MM.1S (cell line): ENCODE data around the gene SOAT1.

ENCODE experiments used
- DNase-seq: peaks from one replicate; pipeline ENCODE4 v3.0.0-alpha.2; 2015
- H2AFZ ChIP-seq: fragments of 300-600 bp; sonication (generic); 2 replicates; pipeline ENCODE4 v1.6.0; 2016; ENCODE audit warnings: antibody characterized with exemption, low read length
- H3F3A ChIP-seq: fragments of 300-600 bp; sonication (generic); 2 replicates; pipeline ENCODE4 v1.6.1; 2016; ENCODE audit warnings: mild to moderate bottlenecking, antibody characterized with exemption, low read length, moderate library complexity, mixed read lengths; ENCODE audit not compliant: insufficient read depth
- H3K27ac ChIP-seq: fragments of 300-600 bp; sonication (generic); 2 replicates; pipeline ENCODE4 v1.5.1; 2016; ENCODE audit warnings: mild to moderate bottlenecking, low read length
- H3K27me3 ChIP-seq: fragments of 300-600 bp; sonication (generic); replicated peaks from 2 replicates; pipeline ENCODE4 v1.6.0; 2016; ENCODE audit warnings: low read length; ENCODE audit not compliant: insufficient read depth
- H3K36me3 ChIP-seq: fragments of 300-600 bp; sonication (generic); replicated peaks from 2 replicates; pipeline ENCODE4 v1.6.1; 2016; ENCODE audit warnings: mild to moderate bottlenecking, low read length, mixed read lengths; ENCODE audit not compliant: insufficient read depth
- H3K4me1 ChIP-seq: fragments of 300-600 bp; sonication (generic); 2 replicates; pipeline ENCODE4 v1.6.1; 2016; ENCODE audit warnings: low read length, mixed read lengths
- H3K4me2 ChIP-seq: fragments of 300-600 bp; sonication (generic); 2 replicates; pipeline ENCODE4 v1.6.0; 2016; ENCODE audit warnings: low read depth, low read length
- H3K4me3 ChIP-seq: fragments of 300-600 bp; sonication (generic); 2 replicates; pipeline ENCODE4 v1.5.1; 2016; ENCODE audit warnings: low read length, mixed read lengths
- H3K79me2 ChIP-seq: fragments of 300-600 bp; sonication (generic); 2 replicates; pipeline ENCODE4 v1.6.1; 2016; ENCODE audit warnings: mixed run types, low read length, mixed read lengths
- H3K9ac ChIP-seq: fragments of 300-600 bp; sonication (generic); 2 replicates; pipeline ENCODE4 v1.6.1; 2016; ENCODE audit warnings: low read length, mixed read lengths
- H3K9me2 ChIP-seq: fragments of 300-600 bp; sonication (generic); replicated peaks from 2 replicates; pipeline ENCODE4 v1.6.1; 2016; ENCODE audit warnings: mild to moderate bottlenecking, low read length, mixed read lengths; ENCODE audit not compliant: insufficient read depth
- H3K9me3 ChIP-seq: fragments of 300-600 bp; sonication (generic); replicated peaks from 2 replicates; pipeline ENCODE4 v1.6.1; 2016; ENCODE audit warnings: mild to moderate bottlenecking, low read length, mixed read lengths; ENCODE audit not compliant: insufficient read depth
- H4K20me1 ChIP-seq: fragments of 300-600 bp; sonication (generic); 2 replicates; pipeline ENCODE4 v1.6.1; 2016; ENCODE audit warnings: mild to moderate bottlenecking, low read length, moderate library complexity, mixed read lengths; ENCODE audit not compliant: insufficient read depth
- CTCF ChIP-seq: fragments of 300-600 bp; sonication (generic); IDR thresholded peaks from 2 replicates; pipeline ENCODE4 v1.5.1; 2016; ENCODE audit warnings: antibody characterized with exemption, low read length, mixed read lengths
- EZH2 ChIP-seq: fragments of 300-600 bp; sonication (generic); optimal IDR thresholded peaks from 2 replicates; pipeline ENCODE3; 2017; ENCODE audit warnings: low read depth, mild to moderate bottlenecking, antibody characterized with exemption, low read length, mixed read lengths
- EZH2phosphoT487 ChIP-seq: fragments of 300-600 bp; sonication (generic); IDR thresholded peaks from 2 replicates; pipeline ENCODE4 v1.6.1; 2018; ENCODE audit warnings: antibody characterized with exemption, low read length

SOAT1 gene

GRCh38 chr1:179337942-179338560 is 44.5 kb downstream of the SOAT1 start:
- no peak overlapping the region for H2AFZ ChIP-seq
- H3F3A ChIP-seq, result no peaks in the 10 kb centered on the region
- no peaks in the 10 kb centered on the region for H3K79me2 ChIP-seq
- no peak overlapping the region for H3K4me2 ChIP-seq
- H3K4me1 ChIP-seq, result no peaks in the 10 kb centered on the region
- no peaks in the 10 kb centered on the region for H3K27me3 ChIP-seq
- H3K9me3 ChIP-seq, result no peaks in the 10 kb centered on the region
- peaks cover 6% of the 10 kb centered on the region; the same call in 1 of the 2 replicates for H3K36me3 ChIP-seq
- TF ChIP-seq EZH2, result no peak
- TF ChIP-seq EZH2phosphoT487, result no peak
- no peak for TF ChIP-seq CTCF
- no peak for DNase-seq
- H3K27ac ChIP-seq, result no peak overlapping the region
- H4K20me1 ChIP-seq, result no peaks in the 10 kb centered on the region
- no peak overlapping the region for H3K4me3 ChIP-seq
- no peaks in the 10 kb centered on the region for H3K9me2 ChIP-seq
- no peak overlapping the region for H3K9ac ChIP-seq

DNA sequence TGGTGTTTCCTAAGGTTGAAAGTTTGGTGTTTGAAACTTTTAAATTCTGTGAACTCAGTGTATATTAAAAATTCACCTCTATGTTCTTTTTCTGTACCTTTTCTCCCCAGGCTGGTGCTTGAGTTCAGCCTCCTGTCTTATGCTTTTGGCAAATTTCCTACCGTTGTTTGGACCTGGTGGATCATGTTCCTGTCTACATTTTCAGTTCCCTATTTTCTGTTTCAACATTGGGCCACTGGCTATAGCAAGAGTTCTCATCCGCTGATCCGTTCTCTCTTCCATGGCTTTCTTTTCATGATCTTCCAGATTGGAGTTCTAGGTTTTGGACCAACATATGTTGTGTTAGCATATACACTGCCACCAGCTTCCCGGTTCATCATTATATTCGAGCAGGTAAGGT is 47.3 kb downstream of the SOAT1 start:
- no peaks in the 10 kb centered on the region for H3K79me2 ChIP-seq
- no peaks in the 10 kb centered on the region for H4K20me1 ChIP-seq
- no peaks in the 10 kb centered on the region for H3K9me3 ChIP-seq
- H3F3A ChIP-seq, result no peaks in the 10 kb centered on the region
- H3K27ac ChIP-seq, result no peak overlapping the region
- H3K36me3 ChIP-seq, result peaks cover 6% of the 10 kb centered on the region; the same call in 1 of the 2 replicates
- no peak for TF ChIP-seq EZH2
- TF ChIP-seq EZH2phosphoT487, result no peak
- no peak for TF ChIP-seq CTCF
- no peak overlapping the region for H3K4me3 ChIP-seq
- H3K4me2 ChIP-seq, result no peak overlapping the region
- no peaks in the 10 kb centered on the region for H3K4me1 ChIP-seq
- no peak overlapping the region for H2AFZ ChIP-seq
- H3K9me2 ChIP-seq, result no peaks in the 10 kb centered on the region
- no peak for DNase-seq
- no peaks in the 10 kb centered on the region for H3K27me3 ChIP-seq
- H3K9ac ChIP-seq, result no peak overlapping the region

GRCh38 chr1:179341943-179342547 is 48.4 kb downstream of the SOAT1 start:
- TF ChIP-seq EZH2 (no peak), CTCF (no peak), EZH2phosphoT487 (no peak)
- H3F3A ChIP-seq, result no peaks in the 10 kb centered on the region
- H3K9me3 ChIP-seq, result no peaks in the 10 kb centered on the region
- no peak overlapping the region for H2AFZ ChIP-seq
- H3K4me3 ChIP-seq, result no peak overlapping the region
- no peaks in the 10 kb centered on the region for H4K20me1 ChIP-seq
- no peaks in the 10 kb centered on the region for H3K9me2 ChIP-seq
- peaks cover 6% of the 10 kb centered on the region; the same call in 1 of the 2 replicates for H3K36me3 ChIP-seq
- H3K9ac ChIP-seq, result no peak overlapping the region
- no peak overlapping the region for H3K27ac ChIP-seq
- no peak for DNase-seq
- H3K27me3 ChIP-seq, result no peaks in the 10 kb centered on the region
- H3K79me2 ChIP-seq, result no peaks in the 10 kb centered on the region
- no peaks in the 10 kb centered on the region for H3K4me1 ChIP-seq
- H3K4me2 ChIP-seq, result no peak overlapping the region
